Gastroesophageal sphincter (tissue), 3 donors: ENCODE measurements around the gene JMJD8.

ENCODE experiments used
- CTCF ChIP-seq, 4 experiments: fragments of 200-600 bp in 2 of 4; fragments of 450-650 bp in 2 of 4; sonication (generic) in 1 of 4; IDR thresholded peaks; one replicate each; pipeline ENCODE4 v1.5.1; 2017 to 2019; ENCODE audit warnings: antibody characterized with exemption in 4 of 4, mild to moderate bottlenecking in 2 of 4, moderate library complexity in 2 of 4
- POLR2A ChIP-seq, 2 donors: fragments of 450-650 bp; IDR thresholded peaks; one replicate each; pipeline ENCODE4 v1.6.1; 2017; ENCODE audit warnings: antibody characterized with exemption in 2 of 2, mild to moderate bottlenecking in 2 of 2, moderate library complexity in 1 of 2
- POLR2AphosphoS5 ChIP-seq: sonication (generic); formaldehyde crosslinking; IDR thresholded peaks from one replicate; pipeline ENCODE4 v1.6.1; 2017; ENCODE audit warnings: antibody characterized with exemption

GRCh38 chr16:714079-714478, 29.9 kb upstream of the JMJD8 start:
- no peak for TF ChIP-seq CTCF (IDR thresholded peaks at IDR 0.05)
- TF ChIP-seq POLR2A (IDR thresholded peaks at IDR 0.05): no peak
- no peak for TF ChIP-seq POLR2AphosphoS5
